Astrocyte of the spinal cord (primary cell): Measurements from ENCODE around the gene CCDC86.

Source experiments
- DNase-seq: peaks from one replicate; pipeline ENCODE4 v3.0.0; 2011; ENCODE audit warnings: low read depth, low spot score
- H3K4me3 ChIP-seq: 2 replicates; pipeline ENCODE4 v1.5.1; 2011; ENCODE audit warnings: low read depth, mild to moderate bottlenecking, low read length, moderate library complexity
- CTCF ChIP-seq: IDR thresholded peaks from 2 replicates; pipeline ENCODE4 v1.5.1; 2012; ENCODE audit warnings: low read depth, mild to moderate bottlenecking, low read length, inconsistent platforms
- in situ Hi-C: cut with HindIII; loops from 2 replicates; pipeline ENCODE4 v1.10.0; 2017; ENCODE audit warnings: low sequenced_read_pairs

The CCDC86 gene

GRCh38 chr11:60838132-60838531 lies 3.8 kb upstream of the CCDC86 start:
- no peak overlapping the region for H3K4me3 ChIP-seq
- in situ Hi-C loops = no loop called here
- DNase-seq = no peak
- TF ChIP-seq CTCF = peak; percentile 2

GRCh38 chr11:60840470-60841430 lies 1.2 kb upstream of the CCDC86 start:
- H3K4me3 ChIP-seq = no peak overlapping the region
- no peak for TF ChIP-seq CTCF
- in situ Hi-C loops = no loop called here
- peak; percentile 99 for DNase-seq

GRCh38 chr11:60842668-60843600 lies 1.0 kb downstream of the CCDC86 start:
- in situ Hi-C loops = no loop called here
- TF ChIP-seq CTCF = no peak
- DNase-seq = peak; percentile 28
- peak overlapping the region; percentile 93 for H3K4me3 ChIP-seq

GRCh38 chr11:60844045-60844869 lies 2.3 kb downstream of the CCDC86 start:
- in situ Hi-C loops = no loop called here
- TF ChIP-seq CTCF = no peak
- DNase-seq = peak; percentile 57
- H3K4me3 ChIP-seq = peak overlapping the region; percentile 93

- no peak for TF ChIP-seq CTCF
- peak overlapping the region; percentile 93 for H3K4me3 ChIP-seq
- in situ Hi-C loops = no loop called here
- peak; percentile 29 for DNase-seq
These were observed 2.9 kb downstream of the CCDC86 start for GRCh38 chr11:60844870-60845221.

DNA sequence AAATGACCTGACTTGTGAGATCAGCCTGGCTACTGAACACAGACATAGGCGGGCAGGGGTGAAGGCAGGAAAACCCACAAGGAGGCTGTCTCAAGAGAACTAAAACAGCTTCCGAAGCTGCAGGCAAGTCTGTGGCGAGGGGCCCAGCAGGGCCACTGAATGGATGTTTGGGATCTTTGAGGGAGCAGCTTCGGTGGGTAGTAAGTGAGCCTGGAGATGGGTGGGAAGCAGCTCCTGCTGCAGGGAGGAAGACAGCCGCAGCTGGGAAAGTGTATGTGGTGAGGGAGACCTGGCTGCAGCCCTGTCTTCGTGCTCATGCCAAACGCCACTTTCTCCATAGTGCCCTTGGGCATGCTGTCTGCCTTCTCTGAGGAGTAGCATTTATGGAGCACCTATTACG lies 3.4 kb downstream of the CCDC86 start:
- no peak for TF ChIP-seq CTCF
- in situ Hi-C loops = no loop called here
- DNase-seq = peak; percentile 23
- H3K4me3 ChIP-seq = peak overlapping the region; percentile 93
